Activated CD4-positive, alpha-beta T cell treated with anti-CD3 and anti-CD28 coated beads, Interleukin-2, amount 10 ng/mL, durations not matched to agents 24 days and 14 days (primary cell): ENCODE measurements around the gene PIEZO2. TPM values are rescaled to one million over a fixed set of nuclear protein-coding genes. Genes with fewer than 3 reads are reported as not detected.
A peak's percentile ranks its signal among the peaks of the same experiment; 100 is the strongest.
"Not testable (repeated sequence)": the region's sequence is repeated elsewhere in the genome, so short reads cannot be mapped to it uniquely, and the experiment has no call there.

Source experiments
- DNase-seq: peaks from one replicate; pipeline ENCODE4 v3.0.0; 2022
- H3K27ac Mint-ChIP-seq: one replicate; pipeline ENCODE4 v1.8.0; 2022; ENCODE audit warnings: mild to moderate bottlenecking, mixed read lengths
- H3K27me3 Mint-ChIP-seq: one replicate; pipeline ENCODE4 v1.8.0; 2022; ENCODE audit warnings: mixed read lengths
- H3K36me3 Mint-ChIP-seq: one replicate; pipeline ENCODE4 v1.8.0; 2022; ENCODE audit warnings: low read depth, mild to moderate bottlenecking, mixed read lengths
- H3K4me1 Mint-ChIP-seq: one replicate; pipeline ENCODE4 v1.8.0; 2021; ENCODE audit warnings: mixed read lengths
- H3K4me3 Mint-ChIP-seq: one replicate; pipeline ENCODE4 v1.8.0; 2022; ENCODE audit warnings: mild to moderate bottlenecking, moderate library complexity, mixed read lengths
- H3K9me3 Mint-ChIP-seq: one replicate; pipeline ENCODE4 v1.8.0; 2021; ENCODE audit warnings: mixed read lengths
- intact Hi-C: fragments of 100-400 bp; cut with micrococcal nuclease; formaldehyde crosslinking; loops from one replicate; pipeline ENCODE4 v1.15.1; 2023
- total RNA-seq: library from RNA; stranded (reverse); gene quantifications from 2 replicates; pipeline ENCODE4 v1.2.3, GENCODE V29; 2022

Gene PIEZO2
- total RNA-seq, 1 donor from 2014 or later, result not detected

GRCh38 chr18:10681581-10682367 lies 467.6 kb downstream of the PIEZO2 start:
- no peaks in the 10 kb centered on the region for H3K4me1 Mint-ChIP-seq
- no peak overlapping the region for H3K4me3 Mint-ChIP-seq
- no peaks in the 10 kb centered on the region for H3K36me3 Mint-ChIP-seq
- no peak for DNase-seq
- H3K27me3 Mint-ChIP-seq, result peaks cover 1% of the 10 kb centered on the region
- intact Hi-C loops, result no loop called here
- H3K9me3 Mint-ChIP-seq, result no peaks in the 10 kb centered on the region
- H3K27ac Mint-ChIP-seq, result no peak overlapping the region

GRCh38 chr18:10680271-10680596 lies 469.1 kb downstream of the PIEZO2 start:
- Mint-ChIP-seq H3K27me3 (peaks cover 1% of the 10 kb centered on the region), H3K4me1 (no peaks in the 10 kb centered on the region), H3K9me3 (no peaks in the 10 kb centered on the region), H3K4me3 (no peak overlapping the region), H3K36me3 (no peaks in the 10 kb centered on the region), H3K27ac (no peak overlapping the region)
- no peak for DNase-seq
- intact Hi-C loops, result no loop called here

GRCh38 chr18:10679557-10680270 lies 469.7 kb downstream of the PIEZO2 start:
- no peaks in the 10 kb centered on the region for H3K36me3 Mint-ChIP-seq
- H3K4me1 Mint-ChIP-seq, result no peaks in the 10 kb centered on the region
- H3K4me3 Mint-ChIP-seq, result no peak overlapping the region
- H3K27me3 Mint-ChIP-seq, result peaks cover 1% of the 10 kb centered on the region
- intact Hi-C loops, result no loop called here
- H3K27ac Mint-ChIP-seq, result no peak overlapping the region
- no peaks in the 10 kb centered on the region for H3K9me3 Mint-ChIP-seq
- no peak for DNase-seq

- H3K9me3 Mint-ChIP-seq, result no peaks in the 10 kb centered on the region
- intact Hi-C loops, result no loop called here
- no peak overlapping the region for H3K27ac Mint-ChIP-seq
- H3K4me3 Mint-ChIP-seq, result no peak overlapping the region
- H3K4me1 Mint-ChIP-seq, result no peaks in the 10 kb centered on the region
- H3K27me3 Mint-ChIP-seq, result peaks cover 3% of the 10 kb centered on the region
- DNase-seq, result no peak
- H3K36me3 Mint-ChIP-seq, result no peaks in the 10 kb centered on the region
Measured at GRCh38 chr18:10671441-10671840, 477.9 kb downstream of the PIEZO2 start.

DNA sequence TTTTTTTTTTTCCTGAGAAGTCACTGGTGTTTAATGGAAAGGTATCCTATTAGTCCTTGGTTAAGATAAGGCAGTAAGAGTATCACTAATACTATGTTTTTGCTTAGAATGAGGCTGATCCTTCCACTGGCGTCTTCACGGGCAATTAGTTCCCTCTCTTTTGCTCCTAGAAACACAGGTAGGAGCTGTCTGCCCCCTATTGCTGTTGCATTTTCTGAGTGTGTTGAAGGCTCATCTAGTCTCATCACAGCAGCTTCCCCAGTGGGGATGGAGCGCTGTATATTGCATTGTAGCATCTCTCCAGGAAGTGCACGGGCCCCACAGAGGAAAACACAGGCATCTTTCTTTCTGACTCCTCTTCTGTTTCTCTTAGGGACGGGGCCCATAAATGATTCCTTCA lies 478.5 kb downstream of the PIEZO2 start:
- Mint-ChIP-seq H3K9me3 (no peaks in the 10 kb centered on the region), H3K4me1 (no peaks in the 10 kb centered on the region), H3K27ac (no peak overlapping the region), H3K27me3 (peaks cover 3% of the 10 kb centered on the region), H3K4me3 (no peak overlapping the region), H3K36me3 (no peaks in the 10 kb centered on the region)
- intact Hi-C loops, result no loop called here
- no peak for DNase-seq

GRCh38 chr18:10669441-10670100 lies 479.8 kb downstream of the PIEZO2 start:
- no peak for DNase-seq
- H3K36me3 Mint-ChIP-seq, result no peaks in the 10 kb centered on the region
- no peaks in the 10 kb centered on the region for H3K4me1 Mint-ChIP-seq
- peaks cover 3% of the 10 kb centered on the region for H3K27me3 Mint-ChIP-seq
- intact Hi-C loops, result no loop called here
- no peak overlapping the region for H3K27ac Mint-ChIP-seq
- no peak overlapping the region for H3K4me3 Mint-ChIP-seq
- H3K9me3 Mint-ChIP-seq, result no peaks in the 10 kb centered on the region

GRCh38 chr18:10663750-10664149 lies 485.6 kb downstream of the PIEZO2 start:
- DNase-seq, result no peak
- Mint-ChIP-seq H3K36me3 (no peaks in the 10 kb centered on the region), H3K4me3 (no peak overlapping the region), H3K27me3 (no peaks in the 10 kb centered on the region), H3K27ac (no peak overlapping the region), H3K4me1 (no peaks in the 10 kb centered on the region), H3K9me3 (no peaks in the 10 kb centered on the region)
- intact Hi-C loops, result no loop called here

GRCh38 chr18:10661317-10661716 lies 488.1 kb downstream of the PIEZO2 start:
- Mint-ChIP-seq H3K36me3 (no peaks in the 10 kb centered on the region), H3K27me3 (no peaks in the 10 kb centered on the region), H3K27ac (no peak overlapping the region)

GRCh38 chr18:10660179-10660884 lies 489.0 kb downstream of the PIEZO2 start:
- intact Hi-C loops, result no loop called here
- DNase-seq, result peak; percentile 31
- no peaks in the 10 kb centered on the region for H3K9me3 Mint-ChIP-seq
- no peaks in the 10 kb centered on the region for H3K4me1 Mint-ChIP-seq
- no peaks in the 10 kb centered on the region for H3K36me3 Mint-ChIP-seq
- H3K4me3 Mint-ChIP-seq, result no peak overlapping the region
- H3K27me3 Mint-ChIP-seq, result no peaks in the 10 kb centered on the region
- H3K27ac Mint-ChIP-seq, result no peak overlapping the region

More at GRCh38 chr18:10661317-10661716, 488.1 kb downstream of the PIEZO2 start:
- no peak overlapping the region for H3K4me3 Mint-ChIP-seq
- intact Hi-C loops, result no loop called here
- no peaks in the 10 kb centered on the region for H3K9me3 Mint-ChIP-seq
- no peaks in the 10 kb centered on the region for H3K4me1 Mint-ChIP-seq
- DNase-seq, result no peak

DNA sequence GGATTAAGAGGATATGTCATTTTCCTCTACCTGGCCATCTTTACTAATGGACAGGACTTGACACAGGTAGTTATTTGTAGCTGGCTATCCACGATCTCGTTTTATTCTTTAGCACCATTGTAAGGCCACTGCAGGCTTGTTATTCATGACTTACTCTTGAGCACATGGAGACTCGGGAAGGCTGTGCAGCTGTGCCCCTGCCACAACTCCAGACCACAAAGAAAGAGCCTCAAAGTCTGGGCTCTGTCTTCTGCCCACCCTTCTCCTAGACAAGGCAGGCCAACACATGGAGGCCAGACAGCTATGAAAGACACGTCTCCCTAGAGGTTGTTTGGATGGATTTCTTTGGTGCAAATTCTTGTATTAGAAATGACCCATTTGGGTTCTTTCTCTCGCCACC lies 489.8 kb downstream of the PIEZO2 start:
- H3K4me1 Mint-ChIP-seq, result no peaks in the 10 kb centered on the region
- intact Hi-C loops, result no loop called here
- no peak overlapping the region for H3K4me3 Mint-ChIP-seq
- DNase-seq, result no peak
- H3K36me3 Mint-ChIP-seq, result no peaks in the 10 kb centered on the region
- H3K9me3 Mint-ChIP-seq, result no peaks in the 10 kb centered on the region
- H3K27me3 Mint-ChIP-seq, result no peaks in the 10 kb centered on the region
- no peak overlapping the region for H3K27ac Mint-ChIP-seq

DNA sequence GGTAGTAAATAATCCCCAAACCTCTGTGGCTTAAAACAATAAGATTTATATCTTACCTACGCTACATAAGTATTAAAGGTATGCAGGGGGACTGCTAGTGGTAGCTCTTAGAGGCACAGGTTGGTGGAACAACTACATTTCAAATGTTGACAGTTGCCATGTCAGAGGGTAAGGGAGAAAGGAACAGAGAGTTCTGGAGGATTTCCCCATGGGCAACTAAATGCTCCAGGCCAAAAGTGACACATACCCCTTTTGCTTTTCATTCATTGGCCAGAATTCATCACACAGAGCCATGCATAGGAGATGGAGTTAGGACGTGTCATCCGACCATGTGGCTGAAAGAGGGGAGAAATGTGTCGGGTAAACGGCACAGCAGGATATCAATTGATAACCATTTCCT lies 490.4 kb downstream of the PIEZO2 start:
- Mint-ChIP-seq H3K4me1 (no peaks in the 10 kb centered on the region), H3K27ac (no peak overlapping the region), H3K36me3 (no peaks in the 10 kb centered on the region), H3K9me3 (no peaks in the 10 kb centered on the region), H3K4me3 (no peak overlapping the region), H3K27me3 (no peaks in the 10 kb centered on the region)
- intact Hi-C loops, result no loop called here
- DNase-seq, result peak; percentile 10

GRCh38 chr18:10644003-10644402 lies 505.4 kb downstream of the PIEZO2 start:
- H3K36me3 Mint-ChIP-seq, H3K27ac Mint-ChIP-seq, DNase-seq, H3K4me1 Mint-ChIP-seq, H3K9me3 Mint-ChIP-seq, H3K4me3 Mint-ChIP-seq, intact Hi-C loops, H3K27me3 Mint-ChIP-seq: not testable (repeated sequence)

- intact Hi-C loops, H3K9me3 Mint-ChIP-seq, H3K27ac Mint-ChIP-seq, H3K27me3 Mint-ChIP-seq, H3K4me1 Mint-ChIP-seq, DNase-seq, H3K4me3 Mint-ChIP-seq, H3K36me3 Mint-ChIP-seq: not testable (repeated sequence)
Measured at GRCh38 chr18:10642915-10643524, 506.3 kb downstream of the PIEZO2 start.

DNA sequence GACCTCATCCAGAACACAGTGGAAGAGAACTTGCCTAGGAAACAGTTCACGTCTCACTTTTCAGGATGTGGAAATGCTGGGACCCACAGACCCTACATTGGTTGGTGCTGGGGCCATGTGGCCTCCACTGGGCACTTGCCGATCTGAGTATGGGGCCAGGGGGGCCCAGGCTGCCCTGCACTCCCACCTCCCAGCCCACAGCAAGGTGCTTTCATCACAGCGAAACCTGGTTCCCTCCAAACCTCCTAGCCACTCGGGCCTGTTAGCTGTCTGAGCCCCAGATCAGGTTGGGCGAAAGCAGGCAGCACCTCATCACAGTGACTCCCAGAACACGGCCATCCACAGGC lies 510.9 kb downstream of the PIEZO2 start:
- H3K27ac Mint-ChIP-seq, H3K36me3 Mint-ChIP-seq, H3K9me3 Mint-ChIP-seq, H3K27me3 Mint-ChIP-seq, H3K4me3 Mint-ChIP-seq, intact Hi-C loops, H3K4me1 Mint-ChIP-seq: not testable (repeated sequence)
- peak; percentile 48 for DNase-seq
